Esophagus squamous epithelium (tissue), 4 donors: ENCODE results near the gene PDGFC.

ENCODE experiments used
- CTCF ChIP-seq, 6 experiments: fragments of 450-650 bp in 4 of 6; fragments of 200-600 bp in 2 of 6; sonication (generic) in 2 of 6; IDR thresholded peaks; one replicate each; pipeline ENCODE4 v1.5.1; 2016 to 2019; ENCODE audit warnings: antibody characterized with exemption in 6 of 6, mild to moderate bottlenecking in 4 of 6, moderate library complexity in 4 of 6
- POLR2A ChIP-seq, 4 donors: fragments of 450-650 bp; IDR thresholded peaks; one replicate each; pipeline ENCODE4 v1.6.1; 2017; ENCODE audit warnings: antibody characterized with exemption in 4 of 4, mild to moderate bottlenecking in 4 of 4, moderate library complexity in 3 of 4

GRCh38 chr4:156790866-156791265 lies 180.7 kb downstream of the PDGFC start:
- TF ChIP-seq CTCF (IDR thresholded peaks at IDR 0.05) (no peak), POLR2A (IDR thresholded peaks at IDR 0.05) (no peak)
